Left ventricle myocardium inferior (tissue), 1 donor: ENCODE data around the gene ATP10D. TPM values are rescaled to one million over a fixed set of nuclear protein-coding genes. Genes with fewer than 3 reads are reported as not detected.
"Not testable (repeated sequence)": the region's sequence is repeated elsewhere in the genome, so short reads cannot be mapped to it uniquely, and the experiment has no call there.

ENCODE experiments used
- DNase-seq: peaks from one replicate; pipeline ENCODE4 v3.0.0-alpha.2; 2020
- H3K27ac ChIP-seq: fragments of 200-600 bp; replicated peaks from 2 replicates; pipeline ENCODE4 v1.8.0; 2021
- H3K27me3 ChIP-seq: fragments of 200-600 bp; 2 replicates; pipeline ENCODE4 v1.8.0; 2021; ENCODE audit warnings: low read depth
- H3K36me3 ChIP-seq: fragments of 200-600 bp; 2 replicates; pipeline ENCODE4 v1.8.0; 2021
- H3K4me1 ChIP-seq: fragments of 200-600 bp; 2 replicates; pipeline ENCODE4 v1.8.0; 2021
- H3K4me3 ChIP-seq: fragments of 200-600 bp; 2 replicates; pipeline ENCODE4 v1.8.0; 2021; ENCODE audit warnings: mild to moderate bottlenecking, moderate library complexity
- H3K9me3 ChIP-seq: fragments of 200-600 bp; replicated peaks from 2 replicates; pipeline ENCODE4 v1.8.0; 2021
- intact Hi-C: fragments of 100-400 bp; cut with micrococcal nuclease; formaldehyde crosslinking; loops from one replicate; pipeline ENCODE4 v1.11.0; 2022
- total RNA-seq: library from RNA; stranded (reverse); fragmentation: NEBNext Ultra II Directional; extraction: Animal tissue kit (Norgen Biotek cat#: 25700); gene quantifications from one replicate; pipeline ENCODE4 v1.2.1, GENCODE V29; 2021
- TF ChIP-seq, protein P1 (sequence below): fragments of 200-600 bp; IDR thresholded peaks from 2 replicates; pipeline ENCODE4 v1.8.0; 2021; ENCODE audit warnings: antibody characterized with exemption, mild to moderate bottlenecking, borderline replicate concordance
- donor health status: DM: no; HTN: yes; CAD: no; lungs with severe emphysema.

The ATP10D gene
- total RNA-seq, 1 donor from 2014 or later: 10.3 TPM

DNA sequence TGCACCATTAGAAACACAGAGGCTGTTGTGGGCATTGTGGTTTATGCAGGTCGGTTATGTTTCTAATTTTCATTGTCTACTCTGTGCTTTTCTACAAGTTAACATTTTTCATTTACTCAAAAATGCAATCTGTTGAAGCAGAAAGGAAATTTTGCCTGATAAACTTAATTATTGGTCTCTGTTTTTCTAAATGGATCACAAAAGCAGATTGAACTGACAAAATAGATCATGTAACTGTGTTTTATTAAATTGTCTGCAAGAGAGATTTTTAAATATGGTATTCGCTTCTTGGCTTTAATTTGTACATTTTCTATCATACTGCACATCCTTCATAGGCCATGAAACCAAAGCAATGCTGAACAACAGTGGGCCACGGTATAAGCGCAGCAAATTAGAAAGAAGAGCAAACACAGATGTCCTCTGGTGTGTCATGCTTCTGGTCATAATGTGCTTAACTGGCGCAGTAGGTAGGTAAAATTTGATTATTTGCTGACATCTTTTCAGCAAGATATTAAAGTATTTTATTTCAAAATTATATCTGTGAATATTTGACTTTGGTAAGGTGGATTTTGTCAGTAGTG is 50.6 kb downstream of the ATP10D start:
- intact Hi-C loops: no loop called here
- DNase-seq: no peak
- TF ChIP-seq, protein P1, sequence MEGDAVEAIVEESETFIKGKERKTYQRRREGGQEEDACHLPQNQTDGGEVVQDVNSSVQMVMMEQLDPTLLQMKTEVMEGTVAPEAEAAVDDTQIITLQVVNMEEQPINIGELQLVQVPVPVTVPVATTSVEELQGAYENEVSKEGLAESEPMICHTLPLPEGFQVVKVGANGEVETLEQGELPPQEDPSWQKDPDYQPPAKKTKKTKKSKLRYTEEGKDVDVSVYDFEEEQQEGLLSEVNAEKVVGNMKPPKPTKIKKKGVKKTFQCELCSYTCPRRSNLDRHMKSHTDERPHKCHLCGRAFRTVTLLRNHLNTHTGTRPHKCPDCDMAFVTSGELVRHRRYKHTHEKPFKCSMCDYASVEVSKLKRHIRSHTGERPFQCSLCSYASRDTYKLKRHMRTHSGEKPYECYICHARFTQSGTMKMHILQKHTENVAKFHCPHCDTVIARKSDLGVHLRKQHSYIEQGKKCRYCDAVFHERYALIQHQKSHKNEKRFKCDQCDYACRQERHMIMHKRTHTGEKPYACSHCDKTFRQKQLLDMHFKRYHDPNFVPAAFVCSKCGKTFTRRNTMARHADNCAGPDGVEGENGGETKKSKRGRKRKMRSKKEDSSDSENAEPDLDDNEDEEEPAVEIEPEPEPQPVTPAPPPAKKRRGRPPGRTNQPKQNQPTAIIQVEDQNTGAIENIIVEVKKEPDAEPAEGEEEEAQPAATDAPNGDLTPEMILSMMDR: no peak
- Histone ChIP-seq H3K36me3 (peaks cover 66% of the 10 kb centered on the region), H3K9me3 (peaks cover 4% of the 10 kb centered on the region), H3K4me3 (no peak overlapping the region), H3K4me1 (peaks cover 19% of the 10 kb centered on the region), H3K27ac (no peak overlapping the region), H3K27me3 (no peaks in the 10 kb centered on the region)

DNA sequence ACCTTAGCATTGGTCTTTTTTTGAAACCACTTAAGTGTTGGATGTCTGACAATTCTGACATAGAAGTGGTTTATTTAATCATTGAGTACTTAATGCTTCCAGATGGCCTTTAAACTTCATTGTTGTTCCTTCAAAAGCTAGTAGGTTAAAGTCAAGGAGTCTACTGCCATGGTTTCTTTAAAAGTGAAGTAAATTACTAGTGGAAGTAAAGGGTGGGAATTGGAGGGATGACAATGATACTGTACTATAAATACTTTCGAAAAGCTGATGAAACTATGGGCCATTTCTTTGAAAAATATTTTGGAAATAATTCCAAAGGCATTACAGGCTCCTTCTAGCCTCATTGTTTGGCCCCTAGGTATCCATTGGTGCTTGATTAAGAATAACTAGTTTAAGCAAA is 51.9 kb downstream of the ATP10D start:
- TF ChIP-seq, protein P1: no peak
- peaks cover 6% of the 10 kb centered on the region for H3K4me1 ChIP-seq
- intact Hi-C loops: no loop called here
- H3K36me3 ChIP-seq: peaks cover 72% of the 10 kb centered on the region
- peaks cover 4% of the 10 kb centered on the region for H3K9me3 ChIP-seq
- no peaks in the 10 kb centered on the region for H3K27me3 ChIP-seq
- H3K4me3 ChIP-seq: no peak overlapping the region
- no peak overlapping the region for H3K27ac ChIP-seq
- DNase-seq: no peak

DNA sequence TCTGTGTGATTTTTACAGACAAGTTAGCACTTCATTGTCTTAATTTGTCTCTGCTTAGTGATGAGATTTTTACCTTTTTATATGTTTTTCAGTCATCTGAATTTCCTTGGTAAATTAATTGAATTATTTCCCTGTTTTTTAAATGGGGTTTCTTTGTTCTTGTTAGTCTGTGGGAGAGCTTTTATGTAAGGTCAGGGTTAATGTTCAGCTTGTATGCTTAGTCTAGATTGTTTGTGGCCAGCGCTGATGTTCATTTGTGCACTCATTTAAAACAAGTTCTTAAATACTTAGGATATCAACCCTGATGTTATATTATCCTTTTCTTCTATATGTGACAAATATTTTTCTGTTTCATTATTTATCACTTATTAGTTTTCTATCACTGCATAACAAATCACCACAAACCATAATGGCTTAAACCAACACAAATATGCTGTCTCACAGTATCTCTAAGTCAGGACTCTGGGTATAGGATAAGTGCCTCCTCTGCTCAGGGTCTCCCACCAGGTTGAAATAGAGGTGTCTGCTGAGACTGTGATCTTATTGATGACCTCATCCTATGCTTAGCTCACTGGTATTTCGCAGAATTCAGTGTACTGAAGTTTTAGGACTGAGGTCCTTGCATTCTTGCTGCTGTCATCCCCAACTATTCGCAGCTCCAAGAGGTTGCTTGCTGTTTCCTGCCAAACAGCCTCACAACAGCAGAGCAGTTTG is 53.2 kb downstream of the ATP10D start:
- TF ChIP-seq, protein P1: no peak
- Histone ChIP-seq H3K9me3 (peaks cover 4% of the 10 kb centered on the region), H3K4me1 (no peaks in the 10 kb centered on the region), H3K36me3 (peaks cover 76% of the 10 kb centered on the region), H3K27ac (no peak overlapping the region), H3K4me3 (no peak overlapping the region), H3K27me3 (no peaks in the 10 kb centered on the region)
- intact Hi-C loops: no loop called here
- DNase-seq: no peak

- DNase-seq: no peak
- H3K36me3 ChIP-seq: peaks cover 76% of the 10 kb centered on the region
- intact Hi-C loops: no loop called here
Measured at GRCh38 chr4:47538825-47539154, 53.7 kb downstream of the ATP10D start.

DNA sequence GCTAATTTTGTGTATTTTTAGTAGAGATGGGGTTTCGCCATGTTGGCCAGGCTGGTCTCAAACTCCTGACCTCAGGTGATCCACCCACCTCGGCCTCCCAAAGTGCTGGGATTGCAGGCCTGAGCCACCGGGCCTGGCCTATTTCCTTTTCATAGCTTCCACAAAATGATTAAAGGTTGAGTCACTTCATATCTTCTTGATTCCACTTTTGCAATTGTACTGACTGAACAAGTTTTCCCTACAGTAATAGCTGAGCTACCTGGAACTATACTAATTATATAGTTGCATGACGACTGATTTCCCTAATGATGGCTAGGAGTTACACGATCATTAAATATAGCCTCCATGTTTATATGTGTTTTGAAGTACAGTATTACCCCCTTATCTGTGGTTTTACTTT is 57.6 kb downstream of the ATP10D start:
- peaks cover 57% of the 10 kb centered on the region for H3K36me3 ChIP-seq
- H3K27ac ChIP-seq, H3K9me3 ChIP-seq, DNase-seq, H3K4me3 ChIP-seq, intact Hi-C loops, H3K4me1 ChIP-seq, H3K27me3 ChIP-seq: not testable (repeated sequence)

More at GRCh38 chr4:47538825-47539154, 53.7 kb downstream of the ATP10D start:
- Histone ChIP-seq H3K27me3 (no peaks in the 10 kb centered on the region), H3K27ac (no peak overlapping the region), H3K4me3 (no peak overlapping the region), H3K4me1 (no peaks in the 10 kb centered on the region), H3K9me3 (peaks cover 4% of the 10 kb centered on the region)
- TF ChIP-seq, protein P1: no peak

DNA sequence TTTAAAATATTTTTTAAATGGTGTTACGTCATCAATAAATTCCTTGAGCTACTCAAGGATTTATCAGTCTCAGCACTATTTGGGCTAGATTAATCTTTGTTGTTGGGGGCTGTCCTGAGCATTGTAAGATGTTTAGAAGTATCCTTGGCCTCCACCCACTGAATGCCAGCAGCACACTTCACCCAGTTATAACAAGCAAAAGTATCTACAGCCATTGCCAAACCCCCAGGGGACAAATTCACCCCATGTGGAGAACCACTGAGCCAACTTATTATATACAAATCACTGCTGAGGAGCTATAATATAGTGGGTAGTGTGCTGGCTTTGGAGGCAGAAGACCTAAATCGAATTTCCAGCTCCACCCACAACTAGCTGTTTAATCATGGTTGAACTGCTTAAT is 58.3 kb downstream of the ATP10D start:
- TF ChIP-seq, protein P1: no peak
- intact Hi-C loops: no loop called here
- DNase-seq: no peak
- Histone ChIP-seq H3K4me3 (no peak overlapping the region), H3K27me3 (no peaks in the 10 kb centered on the region), H3K4me1 (no peaks in the 10 kb centered on the region), H3K36me3 (peaks cover 59% of the 10 kb centered on the region), H3K9me3 (no peaks in the 10 kb centered on the region), H3K27ac (no peak overlapping the region)

DNA sequence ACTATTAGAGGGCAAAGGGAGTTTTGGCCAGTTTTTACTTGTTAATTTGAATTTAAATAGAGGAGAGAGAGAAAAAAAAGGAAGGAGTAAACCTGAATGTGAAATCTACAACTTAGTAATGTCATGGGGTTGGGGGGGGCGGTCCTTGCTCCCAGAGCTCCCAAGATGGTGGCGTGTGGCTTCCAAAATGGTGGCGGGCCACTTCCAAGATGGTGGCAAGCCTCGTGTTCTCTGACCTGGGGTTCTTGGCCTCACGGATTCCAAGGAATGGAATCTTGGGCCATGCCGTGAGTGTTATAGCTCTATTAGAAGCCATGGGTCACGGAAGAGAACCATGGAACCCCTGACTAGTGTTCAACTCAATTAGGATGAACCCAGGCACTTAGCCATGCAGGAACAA is 65.3 kb downstream of the ATP10D start:
- H3K9me3 ChIP-seq, H3K4me3 ChIP-seq, H3K4me1 ChIP-seq, DNase-seq, H3K27me3 ChIP-seq, H3K27ac ChIP-seq, intact Hi-C loops: not testable (repeated sequence)
- peaks cover 83% of the 10 kb centered on the region for H3K36me3 ChIP-seq
